LNCAP (cell line): ENCODE results near the gene TMEM178A.

ENCODE experiments used
- CTCF ChIP-seq: fragments of 450-650 bp; IDR thresholded peaks from 2 replicates; pipeline ENCODE4 v1.5.1; 2017; ENCODE audit warnings: mild to moderate bottlenecking

TMEM178A gene

GRCh38 chr2:39665811-39666490 lies at the start of gene TMEM178A:
Gene TMEM178A (plus strand): TSS chr2:39665917. CDS start chr2:39665975, 58 bp downstream.
- TF ChIP-seq CTCF, result no peak

- TF ChIP-seq CTCF, result no peak
These were observed 47.5 kb upstream of the TMEM178A start for GRCh38 chr2:39618236-39618635.

DNA sequence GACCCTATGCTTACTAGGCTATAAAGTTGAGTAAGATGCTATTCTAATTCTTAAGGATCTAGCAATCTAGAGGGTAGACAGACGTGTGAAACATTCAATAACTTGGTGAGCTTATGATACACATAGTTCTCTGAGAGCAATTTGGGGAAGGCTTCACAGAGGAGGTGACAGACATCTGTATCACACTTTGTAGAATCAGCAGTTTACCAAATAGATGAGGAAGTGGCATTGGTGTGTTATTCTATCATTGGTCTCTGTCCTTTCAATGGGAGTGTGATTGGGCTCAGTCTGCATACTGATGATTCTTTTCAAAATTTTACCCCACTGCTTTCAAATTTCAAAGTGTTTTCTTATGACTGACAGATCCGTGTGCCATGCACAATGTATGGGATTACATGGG lies 47.0 kb upstream of the TMEM178A start:
- no peak for TF ChIP-seq CTCF

GRCh38 chr2:39620067-39620466 lies 45.6 kb upstream of the TMEM178A start:
- no peak for TF ChIP-seq CTCF

DNA sequence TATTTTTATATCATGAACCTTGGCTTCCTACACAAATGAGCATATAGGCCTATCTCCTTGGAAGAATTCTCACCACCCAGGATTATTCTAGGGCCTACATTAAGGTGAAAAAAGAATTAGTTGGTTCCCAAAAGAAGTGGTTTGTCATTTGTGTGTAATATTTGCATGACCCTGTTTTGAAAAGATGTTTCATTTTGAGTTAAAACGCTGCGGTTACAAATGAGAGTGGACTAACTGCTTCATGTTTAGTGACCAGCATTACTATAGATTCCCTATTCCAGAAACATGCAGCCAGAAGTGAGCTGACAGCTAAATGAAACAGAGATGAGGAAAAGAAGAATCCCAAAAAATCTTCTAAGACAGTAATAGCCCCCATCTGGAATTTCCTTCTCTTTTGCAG lies 44.1 kb upstream of the TMEM178A start:
- no peak for TF ChIP-seq CTCF

GRCh38 chr2:39622860-39623259 lies 42.9 kb upstream of the TMEM178A start:
- no peak for TF ChIP-seq CTCF

DNA sequence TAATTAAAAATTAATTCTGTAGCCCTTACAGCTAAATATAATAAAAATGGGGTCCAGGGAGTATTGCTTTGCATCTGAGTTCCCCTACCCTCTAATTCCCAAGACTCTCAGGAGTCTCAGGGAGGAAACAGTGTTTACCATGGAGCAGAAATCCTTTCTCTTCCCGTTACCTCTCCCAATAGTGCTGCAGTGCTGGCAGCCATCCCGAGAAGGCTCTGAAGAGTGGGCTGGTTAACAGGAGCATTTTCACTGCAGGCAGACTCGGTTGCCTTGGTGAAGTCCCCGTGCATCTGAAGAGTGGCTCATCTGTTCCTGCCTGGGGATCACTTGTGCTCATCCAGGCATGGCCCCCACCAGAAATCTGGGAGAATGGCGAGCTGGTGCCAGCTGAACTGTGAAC lies 41.8 kb upstream of the TMEM178A start:
- no peak for TF ChIP-seq CTCF
